T-helper 9 cell (primary cell): ENCODE results near the gene YTHDF1.

ENCODE experiments used
- DNase-seq: peaks from one replicate; pipeline ENCODE4 v3.0.0-alpha.2; 2020

Gene YTHDF1

GRCh38 chr20:63183422-63184146 lies 32.3 kb downstream of the YTHDF1 start:
- peak; percentile 46 for DNase-seq

DNA sequence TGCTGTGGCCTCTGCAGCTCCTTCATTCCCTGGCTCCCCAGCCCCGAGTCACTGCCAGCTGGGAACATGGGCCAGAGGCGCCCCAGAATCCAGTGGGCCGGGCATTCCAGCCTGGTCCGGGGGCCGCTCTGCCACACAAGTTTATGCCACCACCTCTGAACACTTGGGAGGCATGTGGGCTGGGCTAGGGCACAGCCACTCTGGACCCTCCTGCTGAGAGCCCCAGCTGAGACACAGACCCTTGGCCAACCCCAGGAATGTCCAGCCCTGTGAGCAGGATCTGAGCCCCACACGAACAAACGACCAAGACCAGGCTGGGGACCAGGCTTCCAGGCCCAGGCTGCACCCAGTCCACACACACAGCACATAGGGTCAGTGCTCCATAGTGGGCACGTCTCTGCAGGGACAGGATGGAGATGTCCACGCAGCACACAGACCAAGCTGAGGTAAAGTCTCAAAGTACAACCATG lies 33.0 kb downstream of the YTHDF1 start:
- DNase-seq = no peak

DNA sequence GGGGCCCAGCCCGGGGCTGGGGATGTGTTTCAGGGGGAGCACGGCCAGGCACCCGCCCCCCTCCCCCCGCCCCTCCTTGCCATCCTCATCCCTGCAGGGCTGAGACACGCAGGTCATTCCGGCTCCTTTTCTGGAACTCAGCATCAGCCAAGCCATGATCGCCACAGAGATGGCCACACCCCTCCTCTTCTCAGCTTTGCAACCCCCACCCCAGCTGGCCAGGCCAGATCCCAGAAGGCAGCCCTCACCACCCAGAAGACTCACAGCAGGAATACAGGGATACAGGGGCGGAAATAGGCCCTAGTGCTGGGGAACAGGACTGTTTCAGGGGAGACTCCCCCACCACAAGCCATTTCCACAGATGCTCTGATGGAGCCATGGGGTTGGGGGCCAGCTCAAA lies 33.5 kb downstream of the YTHDF1 start:
- DNase-seq = no peak

- no peak for DNase-seq
Measured at GRCh38 chr20:63181226-63181625, 34.7 kb downstream of the YTHDF1 start.

- DNase-seq = no peak
Measured at GRCh38 chr20:63180569-63181185, 35.3 kb downstream of the YTHDF1 start.

- DNase-seq = no peak
Measured at GRCh38 chr20:63179687-63180568, 36.0 kb downstream of the YTHDF1 start.

- peak; percentile 58 for DNase-seq
Measured at GRCh38 chr20:63178889-63179686, 36.8 kb downstream of the YTHDF1 start.

GRCh38 chr20:63178446-63178820 lies 37.5 kb downstream of the YTHDF1 start:
- DNase-seq = no peak

GRCh38 chr20:63177785-63178445 lies 38.0 kb downstream of the YTHDF1 start:
- no peak for DNase-seq

DNA sequence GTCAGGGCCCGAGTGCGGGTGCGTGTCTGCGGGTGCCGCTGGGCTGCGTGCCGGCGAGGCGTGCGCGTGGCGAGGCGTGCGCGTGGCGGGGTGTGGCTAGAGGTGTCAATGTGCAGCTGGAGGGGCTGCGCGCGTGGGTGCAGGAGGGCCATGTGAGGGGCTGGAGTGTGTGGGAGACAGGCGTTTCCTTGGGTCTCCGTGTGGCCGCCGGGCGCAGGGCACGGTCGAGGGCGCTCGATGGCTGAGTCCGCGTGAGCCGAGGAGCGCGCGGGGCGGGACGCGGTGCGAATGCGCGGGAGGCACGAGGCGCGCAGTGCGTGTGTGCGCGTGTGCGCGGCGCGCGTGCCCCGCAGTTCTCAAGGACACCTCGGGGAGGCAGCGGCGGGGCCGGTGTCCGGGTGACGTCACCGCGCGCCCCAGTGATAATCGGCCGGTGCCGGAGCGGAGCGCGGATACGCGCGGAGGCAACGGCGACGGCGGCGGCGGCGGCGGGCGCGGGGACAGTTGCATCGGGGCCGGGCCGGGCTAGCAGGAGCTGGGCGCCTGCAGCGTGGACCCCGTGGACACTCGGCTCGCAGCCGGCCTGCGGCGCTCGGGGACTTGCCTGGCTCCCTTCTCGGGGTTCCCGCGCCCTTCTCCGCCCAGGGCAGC lies 38.7 kb downstream of the YTHDF1 start:
- no peak for DNase-seq

DNA sequence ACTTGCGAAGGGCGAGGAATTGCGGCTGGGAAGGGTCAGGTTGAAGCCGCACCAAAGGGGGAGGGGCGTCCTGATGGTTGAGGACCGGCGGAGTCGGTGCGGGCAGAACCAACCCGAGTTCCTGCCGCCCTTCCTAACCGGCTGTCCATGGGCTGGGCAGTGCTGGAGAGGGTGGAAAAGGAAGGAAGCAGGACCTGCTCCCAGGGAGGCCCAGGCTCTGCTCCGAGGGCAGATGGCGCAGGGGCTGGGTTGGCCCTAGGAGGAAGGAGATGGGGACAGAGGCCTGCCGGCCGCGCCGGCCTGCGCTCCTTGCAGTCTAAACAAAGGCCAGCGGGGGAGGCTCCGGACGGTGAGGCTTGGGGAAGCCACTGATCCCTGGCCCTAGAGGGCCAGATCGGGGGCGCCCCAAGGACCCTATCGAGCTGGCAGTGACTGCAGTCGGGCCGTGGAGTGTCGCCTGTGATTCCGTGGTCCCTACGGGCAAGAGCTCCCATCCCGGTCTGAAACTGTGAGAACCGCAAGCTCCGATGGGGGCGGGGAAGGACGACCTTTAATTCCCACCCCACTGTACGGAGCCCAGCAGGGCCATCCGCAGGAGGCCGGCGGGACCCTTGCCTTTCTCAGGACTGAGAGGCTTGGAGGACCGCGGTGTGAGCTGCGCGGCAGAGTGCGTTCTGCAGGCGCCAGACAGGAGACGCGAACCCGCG lies 39.4 kb downstream of the YTHDF1 start:
- DNase-seq = no peak

- no peak for DNase-seq
Measured at GRCh38 chr20:63176034-63176426, 39.9 kb downstream of the YTHDF1 start.

- DNase-seq = no peak
Measured at GRCh38 chr20:63175038-63175895, 40.7 kb downstream of the YTHDF1 start.

- no peak for DNase-seq
Measured at GRCh38 chr20:63174309-63175037, 41.5 kb downstream of the YTHDF1 start.

- no peak for DNase-seq
Measured at GRCh38 chr20:63173552-63174191, 42.3 kb downstream of the YTHDF1 start.

DNA sequence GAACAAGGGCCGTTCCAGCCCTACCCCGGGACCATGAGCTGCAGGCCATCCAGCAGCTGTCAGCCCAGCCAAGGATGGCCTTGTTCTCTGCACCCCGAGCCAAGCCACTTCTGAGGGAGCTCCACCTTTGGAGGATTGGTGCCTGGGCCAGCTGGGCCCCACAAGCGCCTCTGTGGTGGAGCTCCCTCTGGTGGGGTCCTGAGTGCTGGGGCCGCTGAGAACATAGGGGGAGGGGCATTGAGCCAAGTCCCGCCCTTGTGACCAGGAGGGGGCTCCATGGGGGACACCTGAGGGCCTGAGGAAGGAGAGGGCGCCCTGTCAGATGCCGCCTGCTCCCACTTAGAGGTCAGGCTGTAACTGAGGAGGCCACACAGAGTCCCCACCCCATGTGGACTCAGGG lies 43.2 kb downstream of the YTHDF1 start:
- DNase-seq = no peak

GRCh38 chr20:63171991-63172390 lies 43.9 kb downstream of the YTHDF1 start:
- no peak for DNase-seq

- no peak for DNase-seq
Measured at GRCh38 chr20:63169681-63170080, 46.2 kb downstream of the YTHDF1 start.

- DNase-seq = no peak
Measured at GRCh38 chr20:63168861-63169260, 47.1 kb downstream of the YTHDF1 start.
